AG04450 (cell line): ENCODE measurements around the gene SPOP. TPM values are rescaled to one million over a fixed set of nuclear protein-coding genes. Genes with fewer than 3 reads are reported as not detected.

Source experiments
- CTCF ChIA-PET: fragments of 300-600, 350-600 bp; formaldehyde crosslinking; extraction: SDS; loops from one replicate; lab custom pipeline; 2022; ENCODE audit warnings: antibody characterized with exemption, inconsistent platforms; lab: Charles Lee
- POLR2A ChIA-PET: fragments of 350-600 bp; formaldehyde crosslinking; extraction: SDS; loops from one replicate; lab custom pipeline; 2021; ENCODE audit warnings: antibody characterized with exemption, inconsistent platforms; lab: Yijun Ruan, JAX
- DNase-seq: peaks from one replicate; pipeline ENCODE4 v3.0.0-alpha.2; 2011; ENCODE audit warnings: low read depth, low spot score
- H3K27ac ChIP-seq: one replicate; pipeline ENCODE4 v1.5.1; 2012; ENCODE audit warnings: low read depth, low read length, control low read depth
- H3K27me3 ChIP-seq: one replicate; pipeline ENCODE4 v1.6.0; 2012; ENCODE audit warnings: low read length; ENCODE audit not compliant: control insufficient read depth, insufficient read depth
- H3K4me3 ChIP-seq: 2 replicates; pipeline ENCODE4 v1.5.1; 2011; ENCODE audit warnings: mild to moderate bottlenecking, low read depth, low read length, control low read depth
- H3K9me3 ChIP-seq: 2 replicates; pipeline ENCODE4 v1.5.1; 2012; ENCODE audit warnings: low read length; ENCODE audit not compliant: control insufficient read depth, insufficient read depth
- CTCF ChIP-seq: IDR thresholded peaks from 2 replicates; pipeline ENCODE4 v1.5.1; 2011; ENCODE audit warnings: low read depth, low read length, control low read depth, inconsistent platforms
- polyA plus RNA-seq: library from polyadenylated mRNA; depleted of rRNA; stranded (reverse); fragments of >200 nt; gene quantifications from 2 replicates; pipeline ENCODE4 v1.2.3, GENCODE V29; 2011

Gene SPOP
- polyA plus RNA-seq, 1 experiment, result 51.6 TPM

GRCh38 chr17:49687878-49688491 lies 10.1 kb upstream of the SPOP start:
- no peak overlapping the region for H3K4me3 ChIP-seq
- no peak overlapping the region for H3K27ac ChIP-seq
- H3K9me3 ChIP-seq, result no peaks in the 10 kb centered on the region
- DNase-seq, result no peak
- ChIA-PET POLR2A (no interaction called here), CTCF (interaction anchor here (1.2 to 2.1 kb wide), 5 partner anchors 17 to 120 kb away, joined by 4 to 9 read pairs (median 5); no protein-coding TSS in a partner anchor)
- TF ChIP-seq CTCF, result no peak
- no peaks in the 10 kb centered on the region for H3K27me3 ChIP-seq

- H3K4me3 ChIP-seq, result no peak overlapping the region
- H3K9me3 ChIP-seq, result no peaks in the 10 kb centered on the region; the same call in 1 of the 2 replicates
- H3K27me3 ChIP-seq, result no peaks in the 10 kb centered on the region
- ChIA-PET CTCF (interaction anchor here (1.3 to 1.4 kb wide), 2 partner anchors 111 to 124 kb away, joined by 5 to 6 read pairs; no protein-coding TSS in a partner anchor), POLR2A (no interaction called here)
- TF ChIP-seq CTCF, result no peak
- no peak overlapping the region for H3K27ac ChIP-seq
- no peak for DNase-seq
These were observed 3.4 kb upstream of the SPOP start for GRCh38 chr17:49681106-49681979.

- TF ChIP-seq CTCF, result no peak
- CTCF ChIA-PET, result no interaction called here
- Histone ChIP-seq H3K9me3 (no peaks in the 10 kb centered on the region; the same call in 1 of the 2 replicates), H3K27ac (no peak overlapping the region), H3K27me3 (no peaks in the 10 kb centered on the region), H3K4me3 (no peak overlapping the region)
- POLR2A ChIA-PET, result no interaction called here
- no peak for DNase-seq
These were observed 2.4 kb upstream of the SPOP start for GRCh38 chr17:49680314-49680713.

GRCh38 chr17:49677134-49677932 lies 564 bp downstream of the SPOP start:
- Histone ChIP-seq H3K27me3 (no peaks in the 10 kb centered on the region), H3K27ac (peak overlapping the region; percentile 83), H3K9me3 (no peaks in the 10 kb centered on the region; the same call in 1 of the 2 replicates), H3K4me3 (peak overlapping the region; percentile 78)
- peak; percentile 90 for DNase-seq
- CTCF ChIA-PET, result interaction anchor here (0.5 to 1.5 kb wide), 19 partner anchors 10 to 672 kb away, joined by 3 to 11 read pairs (median 4); no protein-coding TSS in a partner anchor
- POLR2A ChIA-PET, result interaction anchor here (0.5 to 1.0 kb wide), 18 partner anchors 27 to 1596 kb away, joined by 3 to 20 read pairs (median 4); partner anchors contain the start of gene SLC35B1
- TF ChIP-seq CTCF, result no peak
